OCI-LY1 (cell line): ENCODE data around the gene SELENOK.

Source experiments
- CTCF ChIP-seq: fragments of 200-600 bp; sonication (generic), shearing (Covaris generic); IDR thresholded peaks from 2 replicates; pipeline ENCODE4 v1.5.1; 2017; ENCODE audit warnings: mild to moderate bottlenecking, antibody characterized with exemption, low read length, moderate library complexity, mixed read lengths
- EZH2 ChIP-seq: fragments of 200-600 bp; sonication (generic), shearing (Covaris generic); IDR thresholded peaks from 2 replicates; pipeline ENCODE4 v1.8.0; 2017; ENCODE audit warnings: borderline replicate concordance, mixed run types, mild to moderate bottlenecking, antibody characterized with exemption, low read length, moderate library complexity, mixed read lengths

GRCh38 chr3:53836084-53836872 is 55.4 kb downstream of the SELENOK start:
- TF ChIP-seq CTCF, result no peak
- TF ChIP-seq EZH2, result no peak
